Measurements from ENCODE around the gene DSG1. TPM values are rescaled to one million over a fixed set of nuclear protein-coding genes. Genes with fewer than 3 reads are reported as not detected.
A peak's percentile ranks its signal among the peaks of the same experiment; 100 is the strongest.

The DSG1 gene
- total and polyA plus RNA-seq, 2 of the 13 experiments (the other 11 are each of a cell fraction or from before 2014, with no cell fraction given): 0.04 TPM; not detected in 1

GRCh38 chr18:31278609-31279071 is 39.3 kb upstream of the DSG1 start (continued):
- TF ChIP-seq RBM22 (optimal IDR thresholded peaks at IDR 0.05; ENCODE audit: low read length) (no peak), SRSF1 (optimal IDR thresholded peaks at IDR 0.05; ENCODE audit: low read depth, low read length) (no peak), MIER2 (CRISPR knock-in tag; IDR thresholded peaks at IDR 0.05) (peak; percentile 65; the same call in 1 of the 2 replicates), RXRA (CRISPR knock-in tag; IDR thresholded peaks at IDR 0.05) (0 out of 2 replicates have a peak, but pooled peaks have one; percentile 48), NFE2L1 (CRISPR knock-in tag; IDR thresholded peaks at IDR 0.05; ENCODE audit: borderline replicate concordance) (no peak), POLR2AphosphoS2 (IDR thresholded peaks at IDR 0.05; ENCODE audit: low read depth, low read length) (no peak), ZNF160 (CRISPR knock-in tag; IDR thresholded peaks at IDR 0.05) (no peak), XRCC5 (optimal IDR thresholded peaks at IDR 0.05; ENCODE audit: low read length) (no peak), SPEN (CRISPR knock-in tag; IDR thresholded peaks at IDR 0.05; ENCODE audit: low read depth) (no peak), YEATS4 (CRISPR knock-in tag; IDR thresholded peaks at IDR 0.05; ENCODE audit: borderline replicate concordance) (no peak), ZXDC (CRISPR knock-in tag; IDR thresholded peaks at IDR 0.05) (no peak), PAXIP1 (CRISPR knock-in tag; conservative IDR thresholded peaks at IDR 0.05) (peak; percentile 87), HOMEZ (CRISPR knock-in tag; IDR thresholded peaks at IDR 0.05; ENCODE audit: low read depth) (peak; percentile 82)
- TF ChIP-seq, protein P1, sequence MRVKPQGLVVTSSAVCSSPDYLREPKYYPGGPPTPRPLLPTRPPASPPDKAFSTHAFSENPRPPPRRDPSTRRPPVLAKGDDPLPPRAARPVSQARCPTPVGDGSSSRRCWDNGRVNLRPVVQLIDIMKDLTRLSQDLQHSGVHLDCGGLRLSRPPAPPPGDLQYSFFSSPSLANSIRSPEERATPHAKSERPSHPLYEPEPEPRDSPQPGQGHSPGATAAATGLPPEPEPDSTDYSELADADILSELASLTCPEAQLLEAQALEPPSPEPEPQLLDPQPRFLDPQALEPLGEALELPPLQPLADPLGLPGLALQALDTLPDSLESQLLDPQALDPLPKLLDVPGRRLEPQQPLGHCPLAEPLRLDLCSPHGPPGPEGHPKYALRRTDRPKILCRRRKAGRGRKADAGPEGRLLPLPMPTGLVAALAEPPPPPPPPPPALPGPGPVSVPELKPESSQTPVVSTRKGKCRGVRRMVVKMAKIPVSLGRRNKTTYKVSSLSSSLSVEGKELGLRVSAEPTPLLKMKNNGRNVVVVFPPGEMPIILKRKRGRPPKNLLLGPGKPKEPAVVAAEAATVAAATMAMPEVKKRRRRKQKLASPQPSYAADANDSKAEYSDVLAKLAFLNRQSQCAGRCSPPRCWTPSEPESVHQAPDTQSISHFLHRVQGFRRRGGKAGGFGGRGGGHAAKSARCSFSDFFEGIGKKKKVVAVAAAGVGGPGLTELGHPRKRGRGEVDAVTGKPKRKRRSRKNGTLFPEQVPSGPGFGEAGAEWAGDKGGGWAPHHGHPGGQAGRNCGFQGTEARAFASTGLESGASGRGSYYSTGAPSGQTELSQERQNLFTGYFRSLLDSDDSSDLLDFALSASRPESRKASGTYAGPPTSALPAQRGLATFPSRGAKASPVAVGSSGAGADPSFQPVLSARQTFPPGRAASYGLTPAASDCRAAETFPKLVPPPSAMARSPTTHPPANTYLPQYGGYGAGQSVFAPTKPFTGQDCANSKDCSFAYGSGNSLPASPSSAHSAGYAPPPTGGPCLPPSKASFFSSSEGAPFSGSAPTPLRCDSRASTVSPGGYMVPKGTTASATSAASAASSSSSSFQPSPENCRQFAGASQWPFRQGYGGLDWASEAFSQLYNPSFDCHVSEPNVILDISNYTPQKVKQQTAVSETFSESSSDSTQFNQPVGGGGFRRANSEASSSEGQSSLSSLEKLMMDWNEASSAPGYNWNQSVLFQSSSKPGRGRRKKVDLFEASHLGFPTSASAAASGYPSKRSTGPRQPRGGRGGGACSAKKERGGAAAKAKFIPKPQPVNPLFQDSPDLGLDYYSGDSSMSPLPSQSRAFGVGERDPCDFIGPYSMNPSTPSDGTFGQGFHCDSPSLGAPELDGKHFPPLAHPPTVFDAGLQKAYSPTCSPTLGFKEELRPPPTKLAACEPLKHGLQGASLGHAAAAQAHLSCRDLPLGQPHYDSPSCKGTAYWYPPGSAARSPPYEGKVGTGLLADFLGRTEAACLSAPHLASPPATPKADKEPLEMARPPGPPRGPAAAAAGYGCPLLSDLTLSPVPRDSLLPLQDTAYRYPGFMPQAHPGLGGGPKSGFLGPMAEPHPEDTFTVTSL (CRISPR knock-in tag; IDR thresholded peaks at IDR 0.05; ENCODE audit: borderline replicate concordance): peak; percentile 80; the same call in 1 of the 2 replicates
- TF ChIP-seq, protein P2, sequence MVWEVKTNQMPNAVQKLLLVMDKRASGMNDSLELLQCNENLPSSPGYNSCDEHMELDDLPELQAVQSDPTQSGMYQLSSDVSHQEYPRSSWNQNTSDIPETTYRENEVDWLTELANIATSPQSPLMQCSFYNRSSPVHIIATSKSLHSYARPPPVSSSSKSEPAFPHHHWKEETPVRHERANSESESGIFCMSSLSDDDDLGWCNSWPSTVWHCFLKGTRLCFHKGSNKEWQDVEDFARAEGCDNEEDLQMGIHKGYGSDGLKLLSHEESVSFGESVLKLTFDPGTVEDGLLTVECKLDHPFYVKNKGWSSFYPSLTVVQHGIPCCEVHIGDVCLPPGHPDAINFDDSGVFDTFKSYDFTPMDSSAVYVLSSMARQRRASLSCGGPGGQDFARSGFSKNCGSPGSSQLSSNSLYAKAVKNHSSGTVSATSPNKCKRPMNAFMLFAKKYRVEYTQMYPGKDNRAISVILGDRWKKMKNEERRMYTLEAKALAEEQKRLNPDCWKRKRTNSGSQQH (CRISPR knock-in tag; IDR thresholded peaks at IDR 0.05; ENCODE audit: low read depth): no peak
